HepG2 (cell line): ENCODE results near the gene ABCF1. TPM values are rescaled to one million over a fixed set of nuclear protein-coding genes. Genes with fewer than 3 reads are reported as not detected.
A peak's percentile ranks its signal among the peaks of the same experiment; 100 is the strongest.

Experiments
- ATAC-seq: fragments of 200-7000 bp; cut with Tn5 transposase; 3 replicates; pipeline ENCODE4 v1.9.1; 2020; ENCODE audit warnings: mild to moderate bottlenecking, moderate library complexity
- BruUV-seq: library from RNA; stranded (reverse); fragments of 400-500 nt; replicated peaks from 2 replicates; lab custom pipeline; 2021; lab: Mats Ljungman, UMichigan
- CTCF ChIA-PET: fragments of 300-600 bp; formaldehyde crosslinking; extraction: SDS; loops from one replicate; lab custom pipeline; 2021; ENCODE audit warnings: low total read pairs, inconsistent platforms, low intra/inter-chr PET ratio; lab: Yijun Ruan, JAX
- POLR2A ChIA-PET: fragments of 350-600 bp; sonication (Branson Sonifier 250); formaldehyde crosslinking; loops from one replicate; lab custom pipeline; 2020; ENCODE audit warnings: antibody characterized with exemption, inconsistent platforms; lab: Yijun Ruan, JAX
- DNase-seq: peaks from one replicate; pipeline ENCODE4 v3.0.0-alpha.2; 2015; ENCODE audit warnings: low spot score
- FAIRE-seq: peaks from 3 replicates; lab custom pipeline; 2011; peaks lifted over from hg19 to GRCh38; lab: Jason Lieb, UNC
- H2AFZ ChIP-seq: one replicate; pipeline ENCODE4 v1.6.1; 2011; ENCODE audit warnings: low read length, inconsistent platforms
- H3K27ac ChIP-seq: fragments of 300-600 bp; 3 replicates; pipeline ENCODE4 v1.8.0; 2011; ENCODE audit warnings: mixed run types, mild to moderate bottlenecking, mixed read lengths, low read length, inconsistent platforms; ENCODE audit not compliant: insufficient read depth; ENCODE audit errors: extremely low read length
- H3K27me3 ChIP-seq, 2 experiments: fragments of 200-600 bp in 1 of 2; 2 replicates in 1 of 2; 3 replicates in 1 of 2; pipeline versions ENCODE4 v1.6.0 to v1.8.0; 2011; ENCODE audit warnings: low read length in 2 of 2, mild to moderate bottlenecking in 2 of 2, moderate library complexity in 2 of 2, inconsistent platforms in 1 of 2; ENCODE audit not compliant: insufficient read depth in 2 of 2, control insufficient read depth in 1 of 2
- H3K36me3 ChIP-seq, 2 experiments: fragments of 200-600 bp in 1 of 2; replicated peaks in 1 of 2; 2 replicates in 1 of 2; 3 replicates in 1 of 2; pipeline versions ENCODE4 v1.5.1 to v1.8.0; 2011; ENCODE audit warnings: low read length in 2 of 2, inconsistent platforms in 1 of 2; ENCODE audit not compliant: insufficient read depth in 2 of 2, control insufficient read depth in 1 of 2
- H3K4me1 ChIP-seq: 2 replicates; pipeline ENCODE4 v1.5.1; 2012; ENCODE audit warnings: low read length, inconsistent platforms; ENCODE audit not compliant: insufficient read depth
- H3K4me2 ChIP-seq: 2 replicates; pipeline ENCODE4 v1.6.0; 2011; ENCODE audit warnings: low read depth, low read length, inconsistent platforms
- H3K4me3 ChIP-seq, 3 experiments: fragments of 200-600 bp in 1 of 3; sonication (generic), shearing (Covaris generic) in 1 of 3; replicated peaks in 1 of 3; 2 replicates each; pipeline ENCODE4 v1.5.1; 2011 to 2016; ENCODE audit warnings: low read length in 3 of 3, inconsistent platforms in 2 of 3, low read depth in 2 of 3, mild to moderate bottlenecking in 2 of 3, control low read depth in 1 of 3, mixed read lengths in 1 of 3; ENCODE audit not compliant: insufficient read depth in 1 of 3
- H3K79me2 ChIP-seq: one replicate; pipeline ENCODE4 v1.6.1; 2011; ENCODE audit warnings: low read length, inconsistent platforms; ENCODE audit not compliant: insufficient read depth
- H3K9ac ChIP-seq: 2 replicates; pipeline ENCODE4 v1.6.0; 2011; ENCODE audit warnings: mild to moderate bottlenecking, low read depth, low read length, inconsistent platforms; ENCODE audit not compliant: insufficient read depth
- H3K9me3 ChIP-seq: 2 replicates; pipeline ENCODE4 v1.5.1; 2012; ENCODE audit warnings: mild to moderate bottlenecking, low read length
- H4K20me1 ChIP-seq: 2 replicates; pipeline ENCODE4 v1.6.0; 2011; ENCODE audit warnings: inconsistent platforms, mild to moderate bottlenecking, low read length, moderate library complexity; ENCODE audit not compliant: insufficient read depth
- EZH2 ChIP-seq: conservative IDR thresholded peaks from 2 replicates; pipeline ENCODE4 v1.6.1; 2012; ENCODE audit warnings: mild to moderate bottlenecking, low read depth, low read length, moderate library complexity
- HOXA3 ChIP-seq: sonication (generic); formaldehyde crosslinking; IDR thresholded peaks from 2 replicates; pipeline ENCODE4 v1.5.0; 2020; ENCODE audit warnings: missing genetic modification reagents
- MED8 ChIP-seq: sonication (generic); formaldehyde crosslinking; IDR thresholded peaks from 2 replicates; pipeline ENCODE4 v1.8.1; 2023; ENCODE audit warnings: mild to moderate bottlenecking, missing genetic modification reagents; ENCODE audit not compliant: insufficient replicate concordance
- SMARCC2 ChIP-seq: fragments of 450-650 bp; IDR thresholded peaks from 2 replicates; pipeline ENCODE4 v1.6.1; 2017; ENCODE audit warnings: antibody characterized with exemption, mild to moderate bottlenecking
- YEATS4 ChIP-seq: sonication (generic); formaldehyde crosslinking; IDR thresholded peaks from 2 replicates; pipeline ENCODE4 v1.4.0; 2020; ENCODE audit warnings: missing genetic modification reagents, borderline replicate concordance
- ZFP1 ChIP-seq: IDR thresholded peaks from 2 replicates; pipeline ENCODE4 v1.6.1; 2016
- ZFP90 ChIP-seq: sonication (generic); formaldehyde crosslinking; IDR thresholded peaks from 2 replicates; pipeline ENCODE4 v1.8.0; 2022; ENCODE audit warnings: missing genetic modification reagents, mild to moderate bottlenecking, inconsistent platforms, borderline replicate concordance
- ZNF264 ChIP-seq: sonication (generic); formaldehyde crosslinking; IDR thresholded peaks from 2 replicates; pipeline ENCODE4 v1.4.0; 2020; ENCODE audit warnings: missing genetic modification reagents
- ZNF609 ChIP-seq: sonication (generic); formaldehyde crosslinking; IDR thresholded peaks from 2 replicates; pipeline ENCODE4 v1.4.0; 2020; ENCODE audit warnings: mild to moderate bottlenecking, missing genetic modification reagents, borderline replicate concordance
- WGBS: methylation state at CpG from one replicate; pipeline ENCODE4 v1.1.6; 2017; ENCODE audit warnings: low lambda C conversion rate; 5-methylcytosine and 5-hydroxymethylcytosine counted together
- in situ Hi-C: cut with HindIII; loops from 2 replicates; pipeline ENCODE4 v1.10.0; 2017; ENCODE audit warnings: low pct_unique_long_range_greater_than_20kb; ENCODE audit not compliant: extremely low pct_ligation_motif_present
- intact Hi-C: fragments of 100-400 bp; cut with micrococcal nuclease; formaldehyde crosslinking; loops from one replicate; pipeline ENCODE4 v1.10.0; 2022; ENCODE audit not compliant: unreplicated experiment
- polyA plus RNA-seq, 8 experiments: library from polyadenylated mRNA; depleted of rRNA in 3 of 8; stranded (reverse) in 7 of 8; unstranded in 1 of 8; fragments of >200 nt; fragmentation: Illumina TruSeq in 4 of 8; extraction: Trizol in 4 of 8; gene quantifications; 2 replicates each; pipeline versions ENCODE4 v1.2.1 to v1.2.3, GENCODE V29; 2011 to 2016; ENCODE audit warnings: low read depth in 4 of 8, missing spikeins in 1 of 8, mixed read lengths in 1 of 8; ENCODE audit not compliant: insufficient read depth in 1 of 8
- total RNA-seq, 5 experiments: library from RNA; depleted of rRNA; stranded (reverse); fragments of >200 nt; fragmentation: Illumina TruSeq; extraction: Trizol; gene quantifications; 2 replicates each; pipeline ENCODE4 v1.2.3, GENCODE V29; 2016; ENCODE audit warnings: low read depth in 1 of 5
- TF ChIP-seq, protein P1 (sequence below): sonication (generic); formaldehyde crosslinking; IDR thresholded peaks from 2 replicates; pipeline ENCODE4 v1.5.0; 2020; ENCODE audit warnings: missing genetic modification reagents
- TF ChIP-seq, protein P2 (sequence below): sonication (generic); formaldehyde crosslinking; IDR thresholded peaks from 2 replicates; pipeline ENCODE4 v1.5.1; 2020; ENCODE audit warnings: mild to moderate bottlenecking, missing genetic modification reagents, borderline replicate concordance

Gene ABCF1
- total and polyA plus RNA-seq, 2 of the 13 experiments (the other 11 are each of a cell fraction or from before 2014, with no cell fraction given) = 25.4 to 98.9 TPM

DNA sequence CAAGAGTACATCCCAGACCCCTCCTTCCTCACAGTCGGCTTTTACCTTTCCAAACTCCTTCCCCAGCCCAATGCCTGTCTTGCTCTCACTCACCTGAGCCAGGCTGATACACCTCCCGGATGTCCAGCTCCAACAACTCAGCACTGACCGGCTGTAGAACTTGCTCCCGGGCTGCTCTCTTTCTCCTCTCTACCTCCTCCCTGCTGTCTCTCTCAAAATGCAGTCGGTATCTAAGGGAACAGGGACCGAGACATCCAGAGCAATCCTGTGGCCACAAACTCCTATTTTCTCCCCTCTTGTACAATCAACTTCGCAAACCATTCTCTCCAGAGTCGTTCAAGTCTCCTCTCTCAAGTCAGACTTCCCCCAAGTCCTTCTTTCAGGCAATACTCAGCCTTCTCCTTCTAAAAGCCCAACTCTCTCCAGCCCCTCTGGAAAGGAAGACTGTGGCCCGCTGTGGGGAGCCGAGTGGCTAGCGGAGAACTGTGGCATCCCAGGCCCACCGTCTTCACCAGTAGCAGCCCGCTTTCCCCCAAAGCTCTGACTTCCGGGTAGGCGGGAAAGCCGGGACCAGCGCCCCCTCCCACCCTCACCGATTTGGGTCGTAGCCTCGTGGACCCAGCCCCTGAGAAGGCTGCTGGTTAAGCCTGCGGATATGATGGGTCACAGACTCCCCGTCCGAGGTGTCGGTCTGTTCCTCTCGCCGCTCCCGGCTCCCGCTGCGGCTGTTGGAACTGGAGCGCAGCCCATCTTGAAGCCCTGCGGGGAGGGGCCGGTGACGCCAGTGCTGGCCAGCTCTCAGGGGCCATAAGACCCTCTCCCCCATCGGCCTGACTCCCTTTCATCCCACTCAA, 16.1 kb upstream of the ABCF1 start:
- no peak overlapping the region for H2AFZ ChIP-seq
- in situ Hi-C loops (no loop called here), intact Hi-C loops (no loop called here)
- no peaks in the 10 kb centered on the region; a peak in 1 of 5 replicates for H3K27me3 ChIP-seq
- no TSS peak for BruUV-seq
- DNase-seq = no peak
- peak overlapping the region; percentile 92 for H3K4me2 ChIP-seq
- no peak for FAIRE-seq
- H3K27ac ChIP-seq = peak overlapping the region; percentile 94
- peak; percentile 18 for ATAC-seq
- H3K4me1 ChIP-seq = peaks cover 26% of the 10 kb centered on the region
- H3K9ac ChIP-seq = peak overlapping the region; percentile 85
- peaks cover 27% of the 10 kb centered on the region for H3K79me2 ChIP-seq
- H3K9me3 ChIP-seq = no peaks in the 10 kb centered on the region
- ChIA-PET POLR2A (interaction anchor here (1.3 to 4.3 kb wide), 9 partner anchors 10 to 73 kb away, joined by 3 to 74 read pairs (median 7); partner anchors contain the start of gene ABCF1), CTCF (no interaction called here)
- H3K4me3 ChIP-seq = peak overlapping the region; percentile 87 to 93 (median 90)
- peaks cover 16 to 41% of the 10 kb centered on the region in 2 experiments for H3K36me3 ChIP-seq
- 19% methylated on average over 33 of the region's 34 CpGs for WGBS
- H4K20me1 ChIP-seq = peaks cover 11% of the 10 kb centered on the region
- TF ChIP-seq, protein P1, sequence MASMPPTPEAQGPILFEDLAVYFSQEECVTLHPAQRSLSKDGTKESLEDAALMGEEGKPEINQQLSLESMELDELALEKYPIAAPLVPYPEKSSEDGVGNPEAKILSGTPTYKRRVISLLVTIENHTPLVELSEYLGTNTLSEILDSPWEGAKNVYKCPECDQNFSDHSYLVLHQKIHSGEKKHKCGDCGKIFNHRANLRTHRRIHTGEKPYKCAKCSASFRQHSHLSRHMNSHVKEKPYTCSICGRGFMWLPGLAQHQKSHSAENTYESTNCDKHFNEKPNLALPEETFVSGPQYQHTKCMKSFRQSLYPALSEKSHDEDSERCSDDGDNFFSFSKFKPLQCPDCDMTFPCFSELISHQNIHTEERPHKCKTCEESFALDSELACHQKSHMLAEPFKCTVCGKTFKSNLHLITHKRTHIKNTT (CRISPR knock-in tag) = no peak
- TF ChIP-seq ZNF264 (CRISPR knock-in tag) = no peak
- TF ChIP-seq SMARCC2 = no peak
- TF ChIP-seq ZFP1 = no peak
- TF ChIP-seq HOXA3 (CRISPR knock-in tag) = no peak; the same call in 1 of the 2 replicates
- no peak for TF ChIP-seq YEATS4
- peak; percentile 5; the same call in 1 of the 2 replicates for TF ChIP-seq ZNF609 (CRISPR knock-in tag)
- TF ChIP-seq MED8 (CRISPR knock-in tag) = peak; percentile 0
- TF ChIP-seq ZFP90 (CRISPR knock-in tag) = no peak
- TF ChIP-seq, protein P2, sequence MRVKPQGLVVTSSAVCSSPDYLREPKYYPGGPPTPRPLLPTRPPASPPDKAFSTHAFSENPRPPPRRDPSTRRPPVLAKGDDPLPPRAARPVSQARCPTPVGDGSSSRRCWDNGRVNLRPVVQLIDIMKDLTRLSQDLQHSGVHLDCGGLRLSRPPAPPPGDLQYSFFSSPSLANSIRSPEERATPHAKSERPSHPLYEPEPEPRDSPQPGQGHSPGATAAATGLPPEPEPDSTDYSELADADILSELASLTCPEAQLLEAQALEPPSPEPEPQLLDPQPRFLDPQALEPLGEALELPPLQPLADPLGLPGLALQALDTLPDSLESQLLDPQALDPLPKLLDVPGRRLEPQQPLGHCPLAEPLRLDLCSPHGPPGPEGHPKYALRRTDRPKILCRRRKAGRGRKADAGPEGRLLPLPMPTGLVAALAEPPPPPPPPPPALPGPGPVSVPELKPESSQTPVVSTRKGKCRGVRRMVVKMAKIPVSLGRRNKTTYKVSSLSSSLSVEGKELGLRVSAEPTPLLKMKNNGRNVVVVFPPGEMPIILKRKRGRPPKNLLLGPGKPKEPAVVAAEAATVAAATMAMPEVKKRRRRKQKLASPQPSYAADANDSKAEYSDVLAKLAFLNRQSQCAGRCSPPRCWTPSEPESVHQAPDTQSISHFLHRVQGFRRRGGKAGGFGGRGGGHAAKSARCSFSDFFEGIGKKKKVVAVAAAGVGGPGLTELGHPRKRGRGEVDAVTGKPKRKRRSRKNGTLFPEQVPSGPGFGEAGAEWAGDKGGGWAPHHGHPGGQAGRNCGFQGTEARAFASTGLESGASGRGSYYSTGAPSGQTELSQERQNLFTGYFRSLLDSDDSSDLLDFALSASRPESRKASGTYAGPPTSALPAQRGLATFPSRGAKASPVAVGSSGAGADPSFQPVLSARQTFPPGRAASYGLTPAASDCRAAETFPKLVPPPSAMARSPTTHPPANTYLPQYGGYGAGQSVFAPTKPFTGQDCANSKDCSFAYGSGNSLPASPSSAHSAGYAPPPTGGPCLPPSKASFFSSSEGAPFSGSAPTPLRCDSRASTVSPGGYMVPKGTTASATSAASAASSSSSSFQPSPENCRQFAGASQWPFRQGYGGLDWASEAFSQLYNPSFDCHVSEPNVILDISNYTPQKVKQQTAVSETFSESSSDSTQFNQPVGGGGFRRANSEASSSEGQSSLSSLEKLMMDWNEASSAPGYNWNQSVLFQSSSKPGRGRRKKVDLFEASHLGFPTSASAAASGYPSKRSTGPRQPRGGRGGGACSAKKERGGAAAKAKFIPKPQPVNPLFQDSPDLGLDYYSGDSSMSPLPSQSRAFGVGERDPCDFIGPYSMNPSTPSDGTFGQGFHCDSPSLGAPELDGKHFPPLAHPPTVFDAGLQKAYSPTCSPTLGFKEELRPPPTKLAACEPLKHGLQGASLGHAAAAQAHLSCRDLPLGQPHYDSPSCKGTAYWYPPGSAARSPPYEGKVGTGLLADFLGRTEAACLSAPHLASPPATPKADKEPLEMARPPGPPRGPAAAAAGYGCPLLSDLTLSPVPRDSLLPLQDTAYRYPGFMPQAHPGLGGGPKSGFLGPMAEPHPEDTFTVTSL (CRISPR knock-in tag) = no peak
- TF ChIP-seq EZH2 = no peak
